Astrocyte (in vitro differentiated cells and primary cell): ENCODE data around the gene PTPA.

ENCODE experiments used
- CTCF ChIP-seq: IDR thresholded peaks from 2 replicates; pipeline ENCODE4 v1.5.1; 2011; ENCODE audit warnings: low read depth, mild to moderate bottlenecking, inconsistent platforms, low read length, moderate library complexity; ENCODE audit not compliant: insufficient read depth
- EZH2 ChIP-seq: IDR thresholded peaks from 2 replicates; pipeline ENCODE4 v1.6.1; 2012; ENCODE audit warnings: mild to moderate bottlenecking, low read length, inconsistent platforms; ENCODE audit not compliant: insufficient read depth

- no peak for TF ChIP-seq CTCF
- TF ChIP-seq EZH2: no peak
Observed at GRCh38 chr9:129122133-129122532, 10.9 kb downstream of the PTPA start.
